Thyroid gland (tissue), 4 donors: ENCODE results near the gene EXOC1. TPM values are rescaled to one million over a fixed set of nuclear protein-coding genes. Genes with fewer than 3 reads are reported as not detected.

Source experiments
- DNase-seq, 2 donors: peaks; one replicate each; pipeline ENCODE4 v3.0.0-alpha.2; 2019
- H3K27ac ChIP-seq, 3 donors: fragments of 200-600 bp; sonication (generic); 1 replicate in 2 of 3; 2 replicates in 1 of 3; pipeline ENCODE4 v1.5.1; 2016 to 2019; ENCODE audit warnings: mild to moderate bottlenecking in 1 of 3, moderate library complexity in 1 of 3
- H3K27me3 ChIP-seq: fragments of 200-600 bp; sonication (generic); one replicate; pipeline ENCODE4 v1.5.1; 2019
- H3K36me3 ChIP-seq, 2 donors: fragments of 200-600 bp; sonication (generic); one replicate each; pipeline ENCODE4 v1.5.1; 2016 to 2019
- H3K4me1 ChIP-seq, 2 donors: fragments of 200-600 bp; sonication (generic); one replicate each; pipeline ENCODE4 v1.5.1; 2017 to 2019
- H3K4me3 ChIP-seq, 3 donors: fragments of 200-600 bp; sonication (generic); replicated peaks in 1 of 3; 1 replicate in 2 of 3; 2 replicates in 1 of 3; pipeline ENCODE4 v1.5.1; 2016; ENCODE audit warnings: mild to moderate bottlenecking in 1 of 3
- H3K9me3 ChIP-seq: fragments of 200-600 bp; sonication (generic); one replicate; pipeline ENCODE4 v1.5.1; 2017
- CTCF ChIP-seq, 6 experiments: fragments of 200-600 bp in 3 of 6; fragments of 450-650 bp in 3 of 6; sonication (generic) in 3 of 6; IDR thresholded peaks; one replicate each; pipeline ENCODE4 v1.5.1; 2016 to 2019; ENCODE audit warnings: antibody characterized with exemption in 6 of 6, mild to moderate bottlenecking in 2 of 6, inconsistent platforms in 1 of 6, moderate library complexity in 1 of 6
- POLR2A ChIP-seq, 2 donors: fragments of 450-650 bp; IDR thresholded peaks; one replicate each; pipeline ENCODE4 v1.6.1; 2017; ENCODE audit warnings: antibody characterized with exemption in 2 of 2, mild to moderate bottlenecking in 2 of 2, moderate library complexity in 1 of 2
- WGBS, 2 donors: methylation state at CpG; one replicate each; pipeline ENCODE4 v1.1.5; 2017; 5-methylcytosine and 5-hydroxymethylcytosine counted together
- intact Hi-C: fragments of 100-400 bp; cut with DNase I; formaldehyde crosslinking; loops from one replicate; pipeline ENCODE4 v1.15.1; 2023
- total RNA-seq, 4 donors: library from RNA; depleted of rRNA; stranded (reverse); fragments of >200 nt; gene quantifications; one replicate each; pipeline ENCODE4 v1.2.3, GENCODE V29; 2016

The EXOC1 gene
- total RNA-seq, 4 donors from 2014 or later: 32.9 to 38.3 (median 34.5) TPM

GRCh38 chr4:55884093-55884850, 30.8 kb downstream of the EXOC1 start:
- intact Hi-C loops: no loop called here
- H3K9me3 ChIP-seq: no peaks in the 10 kb centered on the region
- no peaks in the 10 kb centered on the region for H3K4me1 ChIP-seq
- H3K36me3 ChIP-seq: peaks cover 18 to 26% of the 10 kb centered on the region in 2 donors
- H3K4me3 ChIP-seq: no peak overlapping the region
- H3K27ac ChIP-seq: no peak overlapping the region
- no peak for DNase-seq
- 91 to 95% methylated on average over 2 of the region's 2 CpGs for WGBS, 2 donors
- TF ChIP-seq CTCF (IDR thresholded peaks at IDR 0.05) (no peak), POLR2A (IDR thresholded peaks at IDR 0.05) (no peak)
- H3K27me3 ChIP-seq: no peaks in the 10 kb centered on the region

- no peak overlapping the region for H3K4me3 ChIP-seq
- H3K9me3 ChIP-seq: no peaks in the 10 kb centered on the region
- no peaks in the 10 kb centered on the region for H3K4me1 ChIP-seq
- H3K27me3 ChIP-seq: no peaks in the 10 kb centered on the region
- peaks cover 15 to 26% of the 10 kb centered on the region in 2 donors for H3K36me3 ChIP-seq
- intact Hi-C loops: no loop called here
- no peak for TF ChIP-seq POLR2A (IDR thresholded peaks at IDR 0.05)
- no peak for TF ChIP-seq CTCF (IDR thresholded peaks at IDR 0.05)
- no peak overlapping the region for H3K27ac ChIP-seq
- WGBS, 2 donors: 92 to 94% methylated on average over 1 of the region's 1 CpG
- DNase-seq: no peak
These were observed 31.4 kb downstream of the EXOC1 start for GRCh38 chr4:55884851-55885219.

- H3K4me1 ChIP-seq: no peaks in the 10 kb centered on the region
- H3K27me3 ChIP-seq: no peaks in the 10 kb centered on the region
- TF ChIP-seq CTCF (IDR thresholded peaks at IDR 0.05) (no peak), POLR2A (IDR thresholded peaks at IDR 0.05) (no peak)
- 88 to 91% methylated on average over 1 of the region's 1 CpG for WGBS, 2 donors
- intact Hi-C loops: no loop called here
- no peak for DNase-seq
- H3K27ac ChIP-seq: no peak overlapping the region
- peaks cover 10 to 14% of the 10 kb centered on the region in 2 donors for H3K36me3 ChIP-seq
- no peaks in the 10 kb centered on the region for H3K9me3 ChIP-seq
- no peak overlapping the region for H3K4me3 ChIP-seq
These were observed 34.1 kb downstream of the EXOC1 start for GRCh38 chr4:55887594-55887993.

- Histone ChIP-seq H3K9me3 (no peaks in the 10 kb centered on the region), H3K27me3 (no peaks in the 10 kb centered on the region), H3K27ac (no peak overlapping the region), H3K36me3 (peaks cover 12 to 19% of the 10 kb centered on the region in 2 donors), H3K4me3 (no peak overlapping the region), H3K4me1 (no peaks in the 10 kb centered on the region)
- intact Hi-C loops: no loop called here
- WGBS, 2 donors: 79 to 88% methylated on average over 2 of the region's 2 CpGs
- DNase-seq: no peak
- TF ChIP-seq CTCF (IDR thresholded peaks at IDR 0.05) (no peak), POLR2A (IDR thresholded peaks at IDR 0.05) (no peak)
These were observed 38.7 kb downstream of the EXOC1 start for GRCh38 chr4:55892156-55892555.

- H3K27ac ChIP-seq: no peak overlapping the region
- intact Hi-C loops: no loop called here
- H3K36me3 ChIP-seq: peaks cover 6 to 21% of the 10 kb centered on the region in 2 donors
- TF ChIP-seq CTCF (IDR thresholded peaks at IDR 0.05) (no peak), POLR2A (IDR thresholded peaks at IDR 0.05) (no peak)
- H3K9me3 ChIP-seq: no peaks in the 10 kb centered on the region
- no peak for DNase-seq
- H3K4me3 ChIP-seq: no peak overlapping the region
- no peaks in the 10 kb centered on the region for H3K27me3 ChIP-seq
- 88 to 94% methylated on average over 3 of the region's 3 CpGs for WGBS, 2 donors
- H3K4me1 ChIP-seq: no peaks in the 10 kb centered on the region
These were observed 43.2 kb downstream of the EXOC1 start for GRCh38 chr4:55896622-55897021.
